Measurements from ENCODE around the gene CRAMP1.
A peak's percentile ranks its signal among the peaks of the same experiment; 100 is the strongest.

The CRAMP1 gene

DNA sequence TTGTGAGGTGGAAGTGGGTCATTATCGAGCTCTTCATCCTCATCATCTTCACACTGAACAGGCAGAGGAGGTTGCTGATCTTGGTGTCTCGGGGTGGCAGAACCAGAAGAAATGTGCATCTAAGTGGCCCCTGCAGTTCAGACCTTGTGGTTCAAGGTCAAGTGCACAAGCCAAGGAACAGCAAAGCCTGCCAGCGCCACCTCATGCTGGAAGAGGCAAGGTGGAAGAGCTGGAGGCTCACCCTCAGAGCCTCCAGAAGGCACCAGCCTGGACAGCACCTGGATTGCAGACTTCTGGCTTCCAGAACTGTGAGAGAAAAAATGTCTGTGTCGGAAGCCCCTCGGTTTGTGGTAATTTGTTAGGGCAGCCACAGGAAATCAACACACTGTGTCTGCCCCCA lies 32.9 kb upstream of the CRAMP1 start:
- TF ChIP-seq SCRT2 (tag by site-specific recombination; IDR thresholded peaks at IDR 0.05) = no peak
- TF ChIP-seq, protein P1, sequence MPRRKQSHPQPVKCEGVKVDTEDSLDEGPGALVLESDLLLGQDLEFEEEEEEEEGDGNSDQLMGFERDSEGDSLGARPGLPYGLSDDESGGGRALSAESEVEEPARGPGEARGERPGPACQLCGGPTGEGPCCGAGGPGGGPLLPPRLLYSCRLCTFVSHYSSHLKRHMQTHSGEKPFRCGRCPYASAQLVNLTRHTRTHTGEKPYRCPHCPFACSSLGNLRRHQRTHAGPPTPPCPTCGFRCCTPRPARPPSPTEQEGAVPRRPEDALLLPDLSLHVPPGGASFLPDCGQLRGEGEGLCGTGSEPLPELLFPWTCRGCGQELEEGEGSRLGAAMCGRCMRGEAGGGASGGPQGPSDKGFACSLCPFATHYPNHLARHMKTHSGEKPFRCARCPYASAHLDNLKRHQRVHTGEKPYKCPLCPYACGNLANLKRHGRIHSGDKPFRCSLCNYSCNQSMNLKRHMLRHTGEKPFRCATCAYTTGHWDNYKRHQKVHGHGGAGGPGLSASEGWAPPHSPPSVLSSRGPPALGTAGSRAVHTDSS (tag by site-specific recombination; IDR thresholded peaks at IDR 0.05) = 0 out of 2 replicates have a peak, but pooled peaks have one; percentile 30
- TF ChIP-seq, protein P2, sequence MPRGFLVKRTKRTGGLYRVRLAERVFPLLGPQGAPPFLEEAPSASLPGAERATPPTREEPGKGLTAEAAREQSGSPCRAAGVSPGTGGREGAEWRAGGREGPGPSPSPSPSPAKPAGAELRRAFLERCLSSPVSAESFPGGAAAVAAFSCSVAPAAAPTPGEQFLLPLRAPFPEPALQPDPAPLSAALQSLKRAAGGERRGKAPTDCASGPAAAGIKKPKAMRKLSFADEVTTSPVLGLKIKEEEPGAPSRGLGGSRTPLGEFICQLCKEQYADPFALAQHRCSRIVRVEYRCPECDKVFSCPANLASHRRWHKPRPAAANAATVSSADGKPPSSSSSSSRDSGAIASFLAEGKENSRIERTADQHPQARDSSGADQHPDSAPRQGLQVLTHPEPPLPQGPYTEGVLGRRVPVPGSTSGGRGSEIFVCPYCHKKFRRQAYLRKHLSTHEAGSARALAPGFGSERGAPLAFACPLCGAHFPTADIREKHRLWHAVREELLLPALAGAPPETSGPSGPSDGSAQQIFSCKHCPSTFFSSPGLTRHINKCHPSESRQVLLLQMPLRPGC (tag by site-specific recombination; IDR thresholded peaks at IDR 0.05) = no peak
- H3K4me1 ChIP-seq (ENCODE audit: control insufficient read depth, insufficient read depth, low read length) = no peaks in the 10 kb centered on the region
- POLR2A ChIA-PET = no interaction called here
- H3K36me3 ChIP-seq (ENCODE audit: control insufficient read depth in 2 of 2, insufficient read depth in 1 of 2, low read length in 2 of 2) = peaks cover 3 to 61% of the 10 kb centered on the region in 2 experiments; a peak in 2 of 3 replicates
- no peaks in the 10 kb centered on the region for H3K9me3 ChIP-seq (ENCODE audit: control insufficient read depth, insufficient read depth, low read depth, low read length)
- no peak overlapping the region for H3K4me3 ChIP-seq (ENCODE audit: low read depth, low read length)
- CTCF ChIA-PET = no interaction called here
- H3K27ac ChIP-seq (ENCODE audit: extremely low read depth, low read depth, low read length) = no peak overlapping the region

DNA sequence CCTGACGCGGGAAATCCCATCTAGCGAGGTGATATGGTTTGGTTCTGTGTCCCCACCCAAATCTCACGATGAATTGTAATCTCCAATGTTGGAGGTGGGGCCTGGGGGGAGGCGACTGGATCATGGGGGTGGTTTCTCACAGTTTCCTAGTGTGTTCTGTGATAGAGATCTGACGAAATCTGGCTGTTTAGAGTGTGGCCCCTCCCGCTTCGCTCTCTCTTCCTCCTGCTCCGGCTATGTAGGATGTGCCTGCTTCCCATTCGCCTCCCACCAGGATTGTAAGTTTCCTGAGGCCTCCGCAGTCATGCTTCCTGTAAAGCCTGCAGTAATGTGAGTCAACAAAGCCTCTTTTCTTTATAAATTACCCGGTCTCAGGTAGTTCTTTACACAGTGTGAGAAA lies 31.9 kb upstream of the CRAMP1 start:
- H3K36me3 ChIP-seq (ENCODE audit: control insufficient read depth in 2 of 2, insufficient read depth in 1 of 2, low read length in 2 of 2) = peaks cover 3 to 71% of the 10 kb centered on the region in 2 experiments; a peak in 2 of 3 replicates
- no peaks in the 10 kb centered on the region for H3K4me1 ChIP-seq (ENCODE audit: control insufficient read depth, insufficient read depth, low read length)
- TF ChIP-seq ZNF157 (tag by site-specific recombination; IDR thresholded peaks at IDR 0.05) (no peak), ZNF610 (tag by site-specific recombination; IDR thresholded peaks at IDR 0.05; ENCODE audit: borderline replicate concordance) (no peak), ZNF324 (tag by site-specific recombination; IDR thresholded peaks at IDR 0.05) (no peak), KLF10 (tag by site-specific recombination; IDR thresholded peaks at IDR 0.05) (no peak), ZNF350 (tag by site-specific recombination; IDR thresholded peaks at IDR 0.05) (no peak), ZBTB11 (tag by site-specific recombination; conservative IDR thresholded peaks at IDR 0.05; ENCODE audit: low read depth) (no peak), YY2 (tag by site-specific recombination; IDR thresholded peaks at IDR 0.05) (no peak), ZNF677 (tag by site-specific recombination; IDR thresholded peaks at IDR 0.05) (no peak), ZNF354C (tag by site-specific recombination; IDR thresholded peaks at IDR 0.05; ENCODE audit: borderline replicate concordance, low read depth) (no peak), ZNF776 (tag by site-specific recombination; IDR thresholded peaks at IDR 0.05; ENCODE audit: borderline replicate concordance) (no peak), TRIM28 (IDR thresholded peaks at IDR 0.05; ENCODE audit: borderline replicate concordance, low read length) (no peak), ZNF571 (tag by site-specific recombination; IDR thresholded peaks at IDR 0.05) (no peak)
- ChIA-PET CTCF (no interaction called here), POLR2A (no interaction called here)
- H3K27ac ChIP-seq (ENCODE audit: extremely low read depth, low read depth, low read length) = no peak overlapping the region
- no peaks in the 10 kb centered on the region for H3K9me3 ChIP-seq (ENCODE audit: control insufficient read depth, insufficient read depth, low read depth, low read length)
- H3K4me3 ChIP-seq (ENCODE audit: low read depth, low read length) = no peak overlapping the region

GRCh38 chr16:1580956-1581355 lies 31.2 kb upstream of the CRAMP1 start:
- CTCF ChIA-PET = no interaction called here
- TF ChIP-seq ZNF132 (tag by site-specific recombination; IDR thresholded peaks at IDR 0.05; ENCODE audit: borderline replicate concordance) (no peak), ZEB2 (tag by site-specific recombination; IDR thresholded peaks at IDR 0.05) (no peak), ZNF24 (tag by site-specific recombination; IDR thresholded peaks at IDR 0.05) (no peak), ZNF433 (tag by site-specific recombination; IDR thresholded peaks at IDR 0.05; ENCODE audit: low read depth) (no peak), ZNF629 (tag by site-specific recombination; IDR thresholded peaks at IDR 0.05) (no peak), SCRT2 (tag by site-specific recombination; IDR thresholded peaks at IDR 0.05) (no peak), SCRT1 (tag by site-specific recombination; IDR thresholded peaks at IDR 0.05; ENCODE audit: borderline replicate concordance) (no peak), ZNF621 (tag by site-specific recombination; IDR thresholded peaks at IDR 0.05) (no peak), SP3 (tag by site-specific recombination; IDR thresholded peaks at IDR 0.05) (no peak), ZFP41 (tag by site-specific recombination; IDR thresholded peaks at IDR 0.05; ENCODE audit: borderline replicate concordance) (no peak), ZNF530 (tag by site-specific recombination; IDR thresholded peaks at IDR 0.05; ENCODE audit: low read depth) (no peak), ZXDB (tag by site-specific recombination; IDR thresholded peaks at IDR 0.05) (no peak), ZBTB1 (tag by site-specific recombination; IDR thresholded peaks at IDR 0.05) (no peak), ZNF211 (tag by site-specific recombination; IDR thresholded peaks at IDR 0.05; ENCODE audit: low read depth) (no peak), ZFP3 (tag by site-specific recombination; IDR thresholded peaks at IDR 0.05; ENCODE audit: low read depth) (no peak)

More at GRCh38 chr16:1580956-1581355, 31.2 kb upstream of the CRAMP1 start:
- Histone ChIP-seq H3K36me3 (ENCODE audit: control insufficient read depth in 2 of 2, insufficient read depth in 1 of 2, low read length in 2 of 2) (peaks cover 3 to 74% of the 10 kb centered on the region in 2 experiments; a peak in 2 of 3 replicates), H3K4me1 (ENCODE audit: control insufficient read depth, insufficient read depth, low read length) (no peaks in the 10 kb centered on the region), H3K4me3 (ENCODE audit: low read depth, low read length) (no peak overlapping the region), H3K9me3 (ENCODE audit: control insufficient read depth, insufficient read depth, low read depth, low read length) (no peaks in the 10 kb centered on the region), H3K27ac (ENCODE audit: extremely low read depth, low read depth, low read length) (no peak overlapping the region)
- POLR2A ChIA-PET = no interaction called here
